ENCODE results near the gene RFLNA. TPM values are rescaled to one million over a fixed set of nuclear protein-coding genes. Genes with fewer than 3 reads are reported as not detected.

RFLNA gene
- total RNA-seq, 1 experiment from 2014 or later = 5.4 TPM

GRCh38 chr12:124281309-124281708 is 13.6 kb upstream of the RFLNA start:
- Histone ChIP-seq H3K27me3 (ENCODE audit: control insufficient read depth, insufficient read depth, low read length) (peaks cover 7% of the 10 kb centered on the region; the same call in 1 of the 2 replicates), H3K4me1 (ENCODE audit: control insufficient read depth, insufficient read depth, low read length) (peaks cover 13% of the 10 kb centered on the region), H3K27ac (ENCODE audit: low read length) (no peak overlapping the region), H3K4me3 (ENCODE audit: low read depth in 2 of 2, low read length in 2 of 2) (no peak overlapping the region), H3K9me3 (ENCODE audit: control insufficient read depth, insufficient read depth, low read depth, low read length) (no peaks in the 10 kb centered on the region), H3K36me3 (ENCODE audit: control insufficient read depth, insufficient read depth, low read length) (no peaks in the 10 kb centered on the region)
- TF ChIP-seq, protein P1, sequence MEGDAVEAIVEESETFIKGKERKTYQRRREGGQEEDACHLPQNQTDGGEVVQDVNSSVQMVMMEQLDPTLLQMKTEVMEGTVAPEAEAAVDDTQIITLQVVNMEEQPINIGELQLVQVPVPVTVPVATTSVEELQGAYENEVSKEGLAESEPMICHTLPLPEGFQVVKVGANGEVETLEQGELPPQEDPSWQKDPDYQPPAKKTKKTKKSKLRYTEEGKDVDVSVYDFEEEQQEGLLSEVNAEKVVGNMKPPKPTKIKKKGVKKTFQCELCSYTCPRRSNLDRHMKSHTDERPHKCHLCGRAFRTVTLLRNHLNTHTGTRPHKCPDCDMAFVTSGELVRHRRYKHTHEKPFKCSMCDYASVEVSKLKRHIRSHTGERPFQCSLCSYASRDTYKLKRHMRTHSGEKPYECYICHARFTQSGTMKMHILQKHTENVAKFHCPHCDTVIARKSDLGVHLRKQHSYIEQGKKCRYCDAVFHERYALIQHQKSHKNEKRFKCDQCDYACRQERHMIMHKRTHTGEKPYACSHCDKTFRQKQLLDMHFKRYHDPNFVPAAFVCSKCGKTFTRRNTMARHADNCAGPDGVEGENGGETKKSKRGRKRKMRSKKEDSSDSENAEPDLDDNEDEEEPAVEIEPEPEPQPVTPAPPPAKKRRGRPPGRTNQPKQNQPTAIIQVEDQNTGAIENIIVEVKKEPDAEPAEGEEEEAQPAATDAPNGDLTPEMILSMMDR (IDR thresholded peaks at IDR 0.05) = no peak
- TF ChIP-seq POLR2AphosphoS5 (IDR thresholded peaks at IDR 0.05; ENCODE audit: low read depth, low read length) = no peak
- TF ChIP-seq TCF7L2 (IDR thresholded peaks at IDR 0.05; ENCODE audit: low read depth, low read length) = no peak
- TF ChIP-seq, protein P2, sequence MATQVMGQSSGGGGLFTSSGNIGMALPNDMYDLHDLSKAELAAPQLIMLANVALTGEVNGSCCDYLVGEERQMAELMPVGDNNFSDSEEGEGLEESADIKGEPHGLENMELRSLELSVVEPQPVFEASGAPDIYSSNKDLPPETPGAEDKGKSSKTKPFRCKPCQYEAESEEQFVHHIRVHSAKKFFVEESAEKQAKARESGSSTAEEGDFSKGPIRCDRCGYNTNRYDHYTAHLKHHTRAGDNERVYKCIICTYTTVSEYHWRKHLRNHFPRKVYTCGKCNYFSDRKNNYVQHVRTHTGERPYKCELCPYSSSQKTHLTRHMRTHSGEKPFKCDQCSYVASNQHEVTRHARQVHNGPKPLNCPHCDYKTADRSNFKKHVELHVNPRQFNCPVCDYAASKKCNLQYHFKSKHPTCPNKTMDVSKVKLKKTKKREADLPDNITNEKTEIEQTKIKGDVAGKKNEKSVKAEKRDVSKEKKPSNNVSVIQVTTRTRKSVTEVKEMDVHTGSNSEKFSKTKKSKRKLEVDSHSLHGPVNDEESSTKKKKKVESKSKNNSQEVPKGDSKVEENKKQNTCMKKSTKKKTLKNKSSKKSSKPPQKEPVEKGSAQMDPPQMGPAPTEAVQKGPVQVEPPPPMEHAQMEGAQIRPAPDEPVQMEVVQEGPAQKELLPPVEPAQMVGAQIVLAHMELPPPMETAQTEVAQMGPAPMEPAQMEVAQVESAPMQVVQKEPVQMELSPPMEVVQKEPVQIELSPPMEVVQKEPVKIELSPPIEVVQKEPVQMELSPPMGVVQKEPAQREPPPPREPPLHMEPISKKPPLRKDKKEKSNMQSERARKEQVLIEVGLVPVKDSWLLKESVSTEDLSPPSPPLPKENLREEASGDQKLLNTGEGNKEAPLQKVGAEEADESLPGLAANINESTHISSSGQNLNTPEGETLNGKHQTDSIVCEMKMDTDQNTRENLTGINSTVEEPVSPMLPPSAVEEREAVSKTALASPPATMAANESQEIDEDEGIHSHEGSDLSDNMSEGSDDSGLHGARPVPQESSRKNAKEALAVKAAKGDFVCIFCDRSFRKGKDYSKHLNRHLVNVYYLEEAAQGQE (IDR thresholded peaks at IDR 0.05; ENCODE audit: insufficient read depth in 1 of 2, low read depth in 2 of 2, low read length in 1 of 2) = no peak
- TF ChIP-seq SIN3A (IDR thresholded peaks at IDR 0.05; ENCODE audit: borderline replicate concordance, insufficient read depth, low read depth, low read length) = no peak
- ChIA-PET POLR2A (no interaction called here), CTCF (no interaction called here)
- DNase-seq (ENCODE audit: low read depth, low spot score) = no peak
- no peak for ATAC-seq
- BruUV-seq (replicated peaks) = no TSS peak
- in situ Hi-C loops (cut with HindIII; ENCODE audit: low pct_unique_long_range_greater_than_20kb, low sequenced_read_pairs) = no loop called here
- intact Hi-C loops (cut with micrococcal nuclease; ENCODE audit: unreplicated experiment) = no loop called here

DNA sequence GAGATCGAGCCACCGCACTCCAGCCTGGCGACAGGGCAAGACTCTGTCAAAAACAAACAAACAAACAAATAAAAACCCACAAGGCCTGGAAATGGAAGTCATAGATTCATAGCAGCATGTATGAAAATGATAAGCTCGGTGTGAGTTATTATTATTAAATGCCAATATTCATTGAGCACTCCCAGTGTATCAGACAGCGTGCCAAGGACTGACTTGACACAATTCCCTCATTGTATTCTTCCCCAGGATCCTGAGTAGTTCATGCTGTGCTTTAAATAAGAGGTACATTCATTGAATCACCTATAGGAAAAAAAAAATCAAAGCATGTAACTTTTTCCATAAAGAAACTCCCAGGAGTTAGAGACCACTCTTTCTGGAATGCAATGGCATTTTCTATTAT is 12.6 kb upstream of the RFLNA start:
- Histone ChIP-seq H3K4me3 (ENCODE audit: low read depth in 2 of 2, low read length in 2 of 2) (no peak overlapping the region), H3K27me3 (ENCODE audit: control insufficient read depth, insufficient read depth, low read length) (peaks cover 7% of the 10 kb centered on the region; the same call in 1 of the 2 replicates), H3K9me3 (ENCODE audit: control insufficient read depth, insufficient read depth, low read depth, low read length) (no peaks in the 10 kb centered on the region), H3K4me1 (ENCODE audit: control insufficient read depth, insufficient read depth, low read length) (peaks cover 13% of the 10 kb centered on the region), H3K27ac (ENCODE audit: low read length) (no peak overlapping the region), H3K36me3 (ENCODE audit: control insufficient read depth, insufficient read depth, low read length) (no peaks in the 10 kb centered on the region)
- BruUV-seq (replicated peaks) = no TSS peak
- ChIA-PET CTCF (no interaction called here), POLR2A (no interaction called here)
- no peak for DNase-seq (ENCODE audit: low read depth, low spot score)
- TF ChIP-seq, protein P2 (IDR thresholded peaks at IDR 0.05; ENCODE audit: insufficient read depth in 1 of 2, low read depth in 2 of 2, low read length in 1 of 2) = no peak
- no peak for TF ChIP-seq POLR2AphosphoS5 (IDR thresholded peaks at IDR 0.05; ENCODE audit: low read depth, low read length)
- TF ChIP-seq, protein P1 (IDR thresholded peaks at IDR 0.05) = no peak
- no peak for TF ChIP-seq SIN3A (IDR thresholded peaks at IDR 0.05; ENCODE audit: borderline replicate concordance, insufficient read depth, low read depth, low read length)
- no peak for TF ChIP-seq TCF7L2 (IDR thresholded peaks at IDR 0.05; ENCODE audit: low read depth, low read length)
- intact Hi-C loops (cut with micrococcal nuclease; ENCODE audit: unreplicated experiment) = no loop called here
- in situ Hi-C loops (cut with HindIII; ENCODE audit: low pct_unique_long_range_greater_than_20kb, low sequenced_read_pairs) = no loop called here
- no peak for ATAC-seq
